ENCODE results near the gene TEX51. TPM values are rescaled to one million over a fixed set of nuclear protein-coding genes. Genes with fewer than 3 reads are reported as not detected.

Gene TEX51
- total RNA-seq, 1 experiment from 2014 or later = not detected

DNA sequence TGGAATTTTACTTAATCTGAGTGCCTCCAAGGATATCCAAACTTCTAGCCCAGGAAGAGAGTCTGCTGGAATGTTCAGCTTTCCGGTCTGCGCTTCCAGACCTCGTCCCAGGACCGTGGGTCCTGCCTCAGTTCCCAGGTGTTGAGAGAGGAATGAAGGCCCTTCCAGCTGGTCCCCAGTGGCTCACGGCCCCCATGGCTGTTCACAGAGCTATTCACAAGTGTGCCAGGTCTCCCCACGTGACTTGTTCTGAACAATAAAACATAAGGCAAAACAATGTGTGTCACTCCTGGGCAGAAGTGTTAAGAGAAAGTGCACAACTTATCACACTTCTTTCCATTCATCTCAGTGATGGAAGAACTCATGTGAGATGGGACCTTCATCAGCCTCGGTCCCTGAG is 20.1 kb upstream of the TEX51 start:
- DNase-seq (ENCODE audit: low spot score) = no peak

DNA sequence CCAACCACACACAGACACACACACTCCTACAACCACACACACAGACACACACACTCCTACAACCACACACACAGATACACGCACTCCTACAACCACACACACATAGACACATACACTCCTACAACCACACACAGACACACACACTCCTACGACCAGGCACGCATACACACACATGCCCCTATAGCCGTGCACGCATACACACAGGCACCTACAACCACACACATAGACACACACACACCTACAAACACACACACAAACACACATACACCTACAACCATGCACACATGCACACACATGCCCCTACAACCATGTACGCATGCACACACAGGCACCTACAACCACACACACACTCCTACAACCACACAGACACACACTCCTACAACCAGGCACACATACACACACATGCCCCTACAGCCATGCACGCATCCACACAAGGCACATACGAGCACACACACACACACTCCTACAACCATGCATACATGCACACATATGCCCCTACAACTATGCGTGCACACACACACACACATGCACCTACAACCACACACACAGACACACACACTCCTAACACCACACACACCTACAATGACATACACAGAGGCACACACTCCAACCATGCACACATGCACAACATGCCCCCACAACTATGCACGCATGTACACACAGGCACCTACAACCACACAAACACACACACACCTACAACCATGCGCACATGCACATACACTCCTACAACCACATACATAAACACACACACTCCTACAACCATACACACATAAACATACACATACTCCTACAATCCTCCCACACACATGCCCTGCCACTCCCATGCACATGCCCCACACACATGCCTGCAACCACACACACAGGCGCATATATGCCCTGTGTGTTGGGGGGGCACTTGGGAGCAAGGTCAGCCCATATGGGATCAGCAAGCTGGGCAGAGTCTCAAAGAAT is 19.1 kb upstream of the TEX51 start:
- DNase-seq (ENCODE audit: low spot score) = no peak

- DNase-seq (ENCODE audit: low spot score) = no peak
Measured at GRCh38 chr2:126880324-126880723, 18.4 kb upstream of the TEX51 start.

GRCh38 chr2:126880817-126881216 is 17.9 kb upstream of the TEX51 start:
- no peak for DNase-seq (ENCODE audit: low spot score)

- DNase-seq (ENCODE audit: low spot score) = no peak
Measured at GRCh38 chr2:126881591-126881990, 17.1 kb upstream of the TEX51 start.

- DNase-seq (ENCODE audit: low spot score) = no peak
Measured at GRCh38 chr2:126882181-126882580, 16.5 kb upstream of the TEX51 start.

DNA sequence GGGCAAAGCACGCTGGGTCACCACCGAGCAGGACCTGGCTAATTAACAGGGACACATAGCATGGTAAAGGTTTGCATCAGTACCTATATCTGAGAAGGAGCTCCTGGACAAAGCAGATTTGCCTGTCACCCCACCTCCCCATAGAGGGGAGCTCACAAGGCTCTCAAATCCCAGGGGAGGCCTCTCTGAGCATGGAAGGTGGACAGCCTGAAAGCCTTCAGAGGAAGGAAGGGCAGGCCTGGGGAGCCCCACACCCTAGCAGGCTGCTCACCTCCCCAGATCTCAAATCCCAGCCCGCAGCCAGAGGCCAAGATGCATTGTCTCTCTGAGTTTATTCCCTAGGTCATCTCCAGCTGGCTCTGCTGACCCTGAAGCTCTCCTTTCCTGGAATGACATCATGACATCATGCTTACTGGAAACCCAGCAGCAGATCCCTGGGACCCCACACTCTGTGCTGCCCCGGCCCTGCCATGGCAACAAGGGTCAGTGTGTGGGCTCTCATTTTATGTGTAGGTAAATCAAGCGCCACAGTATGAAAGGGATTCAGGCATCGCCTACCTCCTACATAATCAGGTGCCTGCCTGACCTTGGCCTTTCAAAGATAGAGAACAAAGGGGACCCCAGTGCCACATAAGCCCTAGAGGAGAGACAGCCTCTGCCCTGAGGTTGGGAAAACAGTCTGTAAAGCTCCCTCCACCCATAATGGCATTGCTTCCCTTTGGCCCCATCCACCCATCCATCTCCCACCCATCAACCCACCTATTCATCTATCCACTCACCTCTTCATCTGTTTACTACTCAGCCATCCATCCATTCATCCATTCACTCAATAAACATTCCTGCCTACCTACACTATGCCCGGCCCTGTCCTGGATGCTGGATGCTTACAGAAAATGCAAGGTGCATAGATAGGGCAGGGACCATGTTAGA is 15.7 kb upstream of the TEX51 start:
- no peak for DNase-seq (ENCODE audit: low spot score)

- no peak for DNase-seq (ENCODE audit: low spot score)
Measured at GRCh38 chr2:126883666-126884040, 15.0 kb upstream of the TEX51 start.

DNA sequence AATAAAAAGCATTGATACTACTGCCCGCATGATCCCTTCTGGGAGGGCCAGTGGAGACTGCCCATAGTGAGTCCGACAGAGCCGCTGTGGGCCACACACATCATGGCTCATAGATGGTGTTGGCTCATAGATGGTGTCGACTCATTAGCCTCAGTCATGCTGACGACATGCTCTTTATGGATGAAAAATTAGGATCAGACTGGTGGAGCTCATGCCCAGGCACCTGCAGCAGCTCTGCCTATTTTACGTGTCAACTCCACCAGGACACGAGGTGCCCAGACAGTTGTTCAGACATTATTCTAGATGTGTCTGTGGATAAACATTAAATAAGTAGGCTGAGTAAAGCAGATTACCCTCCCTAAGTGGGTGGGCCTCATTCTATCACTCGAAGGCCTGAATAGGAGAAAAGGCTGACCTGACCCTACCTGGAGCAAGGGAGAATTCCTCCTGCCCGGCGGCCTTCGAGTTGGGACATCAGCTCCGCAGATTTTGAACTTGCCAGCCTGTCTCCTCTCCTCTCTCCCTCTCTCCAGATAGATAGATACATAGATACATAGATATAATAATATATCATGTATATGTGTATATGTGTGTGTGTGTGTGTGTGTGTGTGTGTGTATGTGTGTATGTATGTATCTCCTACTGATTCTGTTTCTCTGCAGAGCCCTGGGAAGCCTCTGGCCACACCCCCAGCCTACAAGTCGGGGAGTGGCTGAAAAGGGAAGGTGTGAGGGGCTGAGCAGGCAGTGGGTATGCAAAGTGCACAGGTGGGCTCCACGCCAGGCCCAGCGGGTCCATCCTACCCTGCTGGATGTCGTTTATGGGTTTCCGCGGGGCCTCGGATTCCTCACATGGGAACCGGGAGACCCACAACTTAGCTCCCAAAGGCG is 13.6 kb upstream of the TEX51 start:
- DNase-seq (ENCODE audit: low spot score) = no peak

DNA sequence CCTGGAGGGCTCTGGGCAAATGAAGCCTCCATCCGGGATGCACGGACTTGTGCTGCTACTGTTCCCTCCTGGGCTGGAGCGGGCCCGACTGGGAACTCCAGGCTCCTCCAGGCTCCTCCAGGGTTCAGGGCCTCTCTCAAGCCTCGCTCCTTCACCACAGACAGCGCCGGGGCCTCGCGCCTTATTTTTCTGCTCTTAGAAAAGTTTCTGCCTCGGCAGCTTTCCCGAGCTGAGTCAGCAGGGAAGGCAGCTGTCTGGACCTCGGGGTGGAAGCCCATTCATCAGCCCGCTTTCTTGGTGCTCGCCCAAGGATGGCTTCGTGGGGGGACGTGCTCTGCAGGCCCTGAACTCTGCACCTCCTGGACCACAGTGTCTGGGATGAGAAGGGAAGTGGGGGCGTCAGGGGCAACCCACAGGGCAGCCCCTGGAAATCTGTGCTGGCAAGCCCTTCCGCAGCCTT is 12.9 kb upstream of the TEX51 start:
- no peak for DNase-seq (ENCODE audit: low spot score)

GRCh38 chr2:126886211-126886915 is 12.3 kb upstream of the TEX51 start:
- DNase-seq (ENCODE audit: low spot score) = no peak

- no peak for DNase-seq (ENCODE audit: low spot score)
Measured at GRCh38 chr2:126886916-126887280, 11.8 kb upstream of the TEX51 start.

GRCh38 chr2:126887506-126887905 is 11.2 kb upstream of the TEX51 start:
- no peak for DNase-seq (ENCODE audit: low spot score)

DNA sequence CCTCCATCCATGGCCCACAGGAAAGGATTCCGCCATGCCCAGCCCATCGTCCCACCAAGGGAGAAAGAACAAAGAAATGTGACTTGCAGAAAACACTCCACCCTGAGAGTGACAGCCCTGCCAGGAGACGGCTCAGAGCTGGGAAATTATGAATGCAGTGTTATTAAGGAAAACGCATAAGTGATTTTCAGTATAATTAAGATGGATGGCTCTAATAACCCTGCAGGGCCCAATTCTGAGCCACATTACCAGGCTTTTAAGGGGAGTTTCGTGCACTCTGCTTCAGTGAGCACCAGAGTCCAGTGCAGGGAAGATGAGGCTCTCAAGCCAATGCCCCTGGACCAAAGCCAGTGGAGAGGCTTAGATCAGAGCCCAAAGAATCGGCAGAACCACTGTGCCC is 10.6 kb upstream of the TEX51 start:
- DNase-seq (ENCODE audit: low spot score) = no peak

- DNase-seq (ENCODE audit: low spot score) = no peak
Measured at GRCh38 chr2:126889071-126889470, 9.6 kb upstream of the TEX51 start.

DNA sequence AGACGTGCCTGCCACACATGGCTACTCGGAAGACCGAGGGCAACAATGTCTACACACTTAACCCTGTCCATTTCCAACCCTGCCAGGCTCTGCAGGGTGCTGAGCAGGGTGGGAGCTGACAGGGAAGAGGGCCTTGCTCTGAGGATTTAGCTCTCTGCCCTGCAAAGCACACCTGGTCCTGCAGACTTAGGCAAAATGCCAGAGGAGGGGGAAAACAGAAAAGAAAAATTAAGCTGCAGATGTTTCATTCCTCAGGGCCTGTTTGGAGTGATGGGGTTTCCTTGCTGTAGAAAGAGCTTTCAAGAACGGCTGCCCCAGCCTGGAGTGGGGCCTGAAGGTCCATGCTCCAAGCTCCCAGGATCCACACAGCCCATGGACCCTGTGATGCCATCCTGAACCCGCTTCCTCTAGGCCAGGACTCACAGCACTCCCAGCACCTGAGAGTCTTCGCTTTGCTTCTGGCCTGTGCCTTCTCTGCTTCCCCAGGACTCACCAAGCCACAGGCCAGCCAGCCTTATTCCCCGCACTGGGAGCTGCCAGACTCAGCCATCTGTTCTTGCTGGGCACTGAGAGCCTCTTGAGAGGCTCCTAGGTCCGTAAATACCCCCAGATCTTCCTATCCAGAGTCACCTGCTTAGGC is 9.1 kb upstream of the TEX51 start:
- no peak for DNase-seq (ENCODE audit: low spot score)

GRCh38 chr2:126890136-126890510 is 8.6 kb upstream of the TEX51 start:
- no peak for DNase-seq (ENCODE audit: low spot score)

DNA sequence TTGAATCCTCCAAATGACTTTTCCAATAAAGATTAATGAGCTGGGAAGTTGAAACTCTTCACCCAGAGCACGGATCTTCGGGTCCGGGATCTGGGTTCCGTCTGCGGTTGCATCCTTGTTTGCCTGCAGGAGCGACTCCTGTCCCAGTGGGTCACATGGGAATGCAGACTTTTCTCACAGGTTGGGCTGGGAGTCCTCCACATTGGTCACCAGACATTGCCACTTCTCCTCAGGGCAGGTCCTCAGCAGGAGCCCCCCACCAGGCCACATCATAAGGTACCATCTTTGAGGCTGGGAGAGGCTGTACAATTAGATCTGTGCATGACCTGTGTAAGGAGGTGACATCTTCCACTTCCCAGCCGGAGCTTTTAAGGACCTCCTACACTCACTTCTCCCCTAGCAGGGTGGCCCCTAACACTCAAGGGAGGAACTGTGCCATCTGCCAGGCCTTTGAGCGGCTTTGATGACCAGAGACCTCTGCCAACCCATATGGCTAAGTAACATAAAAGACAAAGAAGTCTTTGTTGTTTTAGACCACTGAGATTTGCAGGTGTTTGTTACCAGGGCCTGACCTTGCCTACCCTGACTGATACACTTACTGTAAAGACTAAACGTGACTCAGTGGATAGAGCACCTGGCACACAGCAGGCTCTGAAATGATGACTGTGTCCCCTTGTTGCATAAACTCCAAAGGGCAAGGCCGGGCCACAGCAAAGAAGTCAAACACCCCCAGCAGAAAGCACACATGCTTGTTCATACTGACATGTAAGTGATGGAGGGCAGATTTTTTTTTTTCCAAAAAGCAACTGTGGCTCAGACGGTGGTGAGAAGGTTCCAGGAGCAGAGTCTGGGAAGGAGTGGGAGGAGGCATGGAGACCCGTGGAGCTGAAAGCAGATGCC is 7.9 kb upstream of the TEX51 start:
- no peak for DNase-seq (ENCODE audit: low spot score)

Data from HT-29 (cell line).